ENCODE measurements around the gene GPR146.
A peak's percentile ranks its signal among the peaks of the same experiment; 100 is the strongest.
"Not testable (repeated sequence)": the region's sequence is repeated elsewhere in the genome, so short reads cannot be mapped to it uniquely, and the experiment has no call there.

The GPR146 gene

GRCh38 chr7:1058311-1058710, 14.0 kb downstream of the GPR146 start:
- no peak for DNase-seq (ENCODE audit: low read depth)

GRCh38 chr7:1058821-1059199, 14.5 kb downstream of the GPR146 start:
- peak; percentile 4 for DNase-seq (ENCODE audit: low read depth)

- DNase-seq (ENCODE audit: low read depth), result peak; percentile 33
Measured at GRCh38 chr7:1059200-1060091, 15.1 kb downstream of the GPR146 start.

GRCh38 chr7:1060315-1061072, 16.1 kb downstream of the GPR146 start:
- peak; percentile 63 for DNase-seq (ENCODE audit: low read depth)

GRCh38 chr7:1061180-1061579, 16.8 kb downstream of the GPR146 start:
- DNase-seq (ENCODE audit: low read depth), result no peak

- no peak for DNase-seq (ENCODE audit: low read depth)
Measured at GRCh38 chr7:1062296-1063294, 18.2 kb downstream of the GPR146 start.

GRCh38 chr7:1063361-1063760, 19.0 kb downstream of the GPR146 start:
- no peak for DNase-seq (ENCODE audit: low read depth)

- no peak for DNase-seq (ENCODE audit: low read depth)
Measured at GRCh38 chr7:1064581-1064980, 20.2 kb downstream of the GPR146 start.

- no peak for DNase-seq (ENCODE audit: low read depth)
Measured at GRCh38 chr7:1065263-1065584, 20.9 kb downstream of the GPR146 start.

GRCh38 chr7:1065585-1066241, 21.4 kb downstream of the GPR146 start:
- DNase-seq (ENCODE audit: low read depth), result peak; percentile 75

- no peak for DNase-seq (ENCODE audit: low read depth)
Measured at GRCh38 chr7:1066242-1066588, 21.9 kb downstream of the GPR146 start.

- DNase-seq (ENCODE audit: low read depth), result no peak
Measured at GRCh38 chr7:1068013-1068412, 23.7 kb downstream of the GPR146 start.

GRCh38 chr7:1068619-1069018, 24.3 kb downstream of the GPR146 start:
- no peak for DNase-seq (ENCODE audit: low read depth)

GRCh38 chr7:1070544-1071011, 26.2 kb downstream of the GPR146 start:
- DNase-seq (ENCODE audit: low read depth), result no peak

GRCh38 chr7:1071731-1072254, 27.4 kb downstream of the GPR146 start:
- no peak for DNase-seq (ENCODE audit: low read depth)

- no peak for DNase-seq (ENCODE audit: low read depth)
Measured at GRCh38 chr7:1073142-1073977, 29.0 kb downstream of the GPR146 start.

GRCh38 chr7:1074018-1074417, 29.7 kb downstream of the GPR146 start:
- DNase-seq (ENCODE audit: low read depth), result not testable (repeated sequence)

GRCh38 chr7:1074593-1075431, 30.5 kb downstream of the GPR146 start:
- DNase-seq (ENCODE audit: low read depth), result no peak

Measured in EH (cell line).